HUES64 (cell line): ENCODE results near the gene KIAA1549.
"Not testable (repeated sequence)": the region's sequence is repeated elsewhere in the genome, so short reads cannot be mapped to it uniquely, and the experiment has no call there.

Experiments
- H3K27ac ChIP-seq: 2 replicates; pipeline ENCODE4 v1.7.0; 2013; ENCODE audit warnings: low read depth, low read length, inconsistent platforms
- H3K27me3 ChIP-seq: 2 replicates; pipeline ENCODE4 v1.6.1; 2013; ENCODE audit warnings: mild to moderate bottlenecking, low read length; ENCODE audit not compliant: insufficient read depth
- H3K36me3 ChIP-seq: 2 replicates; pipeline ENCODE4 v1.6.1; 2013; ENCODE audit warnings: mild to moderate bottlenecking, low read length; ENCODE audit not compliant: insufficient read depth
- H3K4me1 ChIP-seq: 2 replicates; pipeline ENCODE4 v1.6.1; 2013; ENCODE audit warnings: mild to moderate bottlenecking, low read length, moderate library complexity; ENCODE audit not compliant: insufficient read depth
- H3K4me3 ChIP-seq: 2 replicates; pipeline ENCODE4 v1.5.1; 2013; ENCODE audit warnings: mild to moderate bottlenecking, low read length, moderate library complexity
- H3K9ac ChIP-seq: 2 replicates; pipeline ENCODE4 v1.6.1; 2013; ENCODE audit warnings: mild to moderate bottlenecking, low read depth, low read length
- H3K9me3 ChIP-seq: 2 replicates; pipeline ENCODE4 v1.6.1; 2013; ENCODE audit warnings: low read depth, low read length; ENCODE audit not compliant: insufficient read depth
- WGBS: fragments of 150-250, 120-280 bp; methylation state at CpG from one replicate; pipeline ENCODE4 v1.1.7; 2013; ENCODE audit warnings: missing lambda C conversion rate; 5-methylcytosine and 5-hydroxymethylcytosine counted together

KIAA1549 gene

DNA sequence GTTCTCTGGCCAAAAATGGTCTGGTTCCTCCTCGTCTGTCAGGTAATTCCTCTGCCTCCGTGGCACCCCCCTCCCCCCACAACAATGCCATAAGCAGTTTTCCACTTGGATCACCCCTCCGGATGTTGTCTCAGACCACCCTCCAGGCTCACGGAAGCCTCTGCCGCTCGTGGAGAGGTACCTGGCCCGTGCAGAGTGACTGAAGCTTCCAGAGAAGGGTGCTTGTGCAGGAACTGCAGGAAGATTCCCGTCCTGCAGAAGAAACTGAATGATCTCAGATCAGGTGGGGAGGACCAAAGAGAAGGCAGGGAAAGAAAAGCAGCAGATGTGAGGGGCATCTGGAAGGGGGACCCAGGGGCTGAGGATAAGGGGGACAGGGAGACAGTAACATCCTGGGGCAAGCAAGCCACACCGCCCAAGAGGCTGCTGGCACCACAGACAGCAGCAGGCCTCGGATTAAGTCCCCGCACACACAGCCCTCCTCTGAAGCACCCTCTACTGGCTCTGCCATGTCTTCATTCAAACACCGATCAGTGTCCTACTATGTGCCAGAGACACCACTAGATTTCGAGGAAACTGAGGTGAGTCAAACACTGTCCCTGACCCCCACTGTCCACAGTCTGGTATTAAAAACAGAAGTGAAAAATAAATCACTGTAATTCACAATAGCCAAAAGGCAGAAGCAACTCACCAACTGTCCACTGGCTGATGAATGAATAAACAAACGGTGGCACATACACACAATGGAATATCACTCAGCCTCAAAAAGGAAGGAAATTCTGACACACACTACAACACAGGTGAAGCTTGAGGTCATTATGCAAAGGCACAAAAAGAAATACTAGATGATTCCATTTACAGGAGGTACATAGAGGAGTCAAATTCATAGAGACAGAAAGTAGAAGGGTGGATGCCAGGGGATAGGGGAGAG is 26.4 kb downstream of the KIAA1549 start:
- H3K4me3 ChIP-seq, result no peak overlapping the region
- no peak overlapping the region for H3K9ac ChIP-seq
- H3K9me3 ChIP-seq, result no peaks in the 10 kb centered on the region
- no peaks in the 10 kb centered on the region for H3K36me3 ChIP-seq
- H3K27ac ChIP-seq, result peak overlapping the region; percentile 35; the same call in 1 of the 2 replicates
- WGBS, result 72% methylated on average over 14 of the region's 14 CpGs
- no peaks in the 10 kb centered on the region for H3K27me3 ChIP-seq
- H3K4me1 ChIP-seq, result peaks cover 21% of the 10 kb centered on the region

DNA sequence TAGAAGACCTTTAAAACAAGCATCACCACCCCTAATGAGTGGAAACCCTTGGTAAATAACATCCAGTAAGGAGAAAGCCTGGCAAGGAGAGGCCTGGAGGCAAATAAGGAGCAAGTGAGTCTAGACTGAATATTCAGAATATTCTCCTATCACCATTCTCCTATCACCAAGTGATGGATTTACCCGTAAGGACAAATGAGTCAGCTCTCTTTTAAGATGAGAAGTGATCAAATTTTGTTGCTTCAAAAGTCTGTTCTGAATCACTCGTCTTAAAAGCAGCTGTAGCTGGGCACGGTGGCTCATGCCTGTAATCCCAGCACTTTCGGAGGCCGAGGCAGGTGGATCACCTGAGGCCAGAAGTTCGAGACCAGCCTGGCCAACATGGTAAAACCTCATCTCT is 28.4 kb downstream of the KIAA1549 start:
- no peaks in the 10 kb centered on the region for H3K9me3 ChIP-seq
- peaks cover 14% of the 10 kb centered on the region for H3K4me1 ChIP-seq
- no peak overlapping the region for H3K27ac ChIP-seq
- H3K9ac ChIP-seq, result no peak overlapping the region
- 93% methylated on average over 6 of the region's 6 CpGs for WGBS
- no peak overlapping the region for H3K4me3 ChIP-seq
- H3K27me3 ChIP-seq, result no peaks in the 10 kb centered on the region
- no peaks in the 10 kb centered on the region for H3K36me3 ChIP-seq

DNA sequence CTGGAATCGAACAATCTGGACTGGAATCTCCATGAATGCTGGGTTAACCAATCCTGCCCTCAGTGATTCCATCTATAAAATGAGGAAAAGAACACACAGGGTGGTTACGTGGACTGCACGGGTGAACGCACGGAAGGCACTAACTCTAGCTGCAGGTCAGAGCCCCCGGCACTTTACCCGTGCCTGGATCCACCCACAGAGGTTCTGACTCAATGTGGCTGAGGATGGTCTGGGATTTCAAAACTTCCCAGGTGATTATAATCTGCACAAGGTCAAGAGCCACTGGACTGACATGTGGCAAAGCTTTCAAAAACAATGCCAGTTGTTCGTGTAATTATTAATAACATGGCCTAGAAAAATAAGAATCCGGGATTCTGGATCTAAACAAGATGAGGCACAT is 29.2 kb downstream of the KIAA1549 start:
- Histone ChIP-seq H3K4me3 (no peak overlapping the region), H3K4me1 (peaks cover 14% of the 10 kb centered on the region), H3K36me3 (no peaks in the 10 kb centered on the region), H3K27me3 (no peaks in the 10 kb centered on the region), H3K9me3 (no peaks in the 10 kb centered on the region), H3K9ac (no peak overlapping the region), H3K27ac (no peak overlapping the region)
- WGBS, result 92% methylated on average over 9 of the region's 9 CpGs

DNA sequence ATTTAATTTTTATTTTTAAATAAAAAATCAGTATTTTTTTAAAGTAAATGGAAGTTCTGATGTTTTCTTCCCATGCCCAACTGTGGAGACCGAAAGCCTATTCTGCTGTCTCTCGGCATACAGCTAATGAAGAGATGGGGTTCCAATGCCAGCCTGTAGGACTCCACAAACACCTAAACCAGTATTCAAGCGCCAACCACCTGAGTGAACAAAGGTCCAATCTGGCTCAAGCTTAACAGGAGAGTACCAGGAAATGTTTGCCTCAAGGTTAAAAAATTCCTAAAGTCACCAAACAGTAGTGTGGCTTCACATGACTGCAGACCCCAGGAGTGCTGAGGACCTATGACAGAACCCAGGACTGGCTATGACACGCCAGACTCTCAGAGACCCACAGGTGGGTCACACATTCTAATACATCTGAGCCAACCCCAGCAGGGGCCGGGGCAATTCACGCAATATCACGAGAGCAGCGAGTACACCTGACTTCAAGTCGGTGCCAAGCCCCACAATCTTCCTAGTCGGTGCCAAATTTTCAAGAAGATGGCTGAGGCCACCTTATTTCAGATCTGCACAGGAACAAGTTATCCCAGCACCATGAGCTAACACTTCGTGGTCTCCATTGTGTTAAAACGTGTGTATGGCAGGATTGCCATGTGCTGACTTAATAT is 31.6 kb downstream of the KIAA1549 start:
- Histone ChIP-seq H3K27ac (no peak overlapping the region), H3K9me3 (no peaks in the 10 kb centered on the region), H3K27me3 (no peaks in the 10 kb centered on the region), H3K36me3 (no peaks in the 10 kb centered on the region), H3K4me3 (no peak overlapping the region), H3K9ac (no peak overlapping the region), H3K4me1 (peaks cover 18% of the 10 kb centered on the region)
- 93% methylated on average over 12 of the region's 12 CpGs for WGBS

DNA sequence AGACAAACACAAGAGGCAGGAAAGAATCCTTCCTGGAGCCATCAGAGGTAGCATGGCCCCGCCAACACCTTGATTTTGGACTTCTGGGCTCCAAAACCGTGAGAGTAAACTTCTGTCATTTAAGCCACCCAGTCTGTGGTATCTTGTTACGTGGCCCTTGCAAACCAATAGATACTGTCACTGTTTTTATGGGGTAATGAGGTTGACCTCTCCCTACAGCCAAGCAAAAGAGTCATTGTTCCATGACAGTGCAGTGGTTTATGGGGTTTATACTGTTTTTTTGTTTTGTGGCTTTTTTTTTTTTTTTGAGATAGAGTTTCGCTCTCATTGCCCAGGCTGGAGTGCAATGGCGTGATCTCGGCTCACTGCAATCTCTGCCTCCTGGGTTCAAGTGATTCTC is 32.8 kb downstream of the KIAA1549 start:
- no peaks in the 10 kb centered on the region for H3K27me3 ChIP-seq
- no peaks in the 10 kb centered on the region for H3K36me3 ChIP-seq
- H3K9ac ChIP-seq, result no peak overlapping the region
- WGBS, result 95% methylated on average over 6 of the region's 6 CpGs
- H3K4me3 ChIP-seq, result no peak overlapping the region
- H3K4me1 ChIP-seq, result peaks cover 16% of the 10 kb centered on the region
- H3K9me3 ChIP-seq, result no peaks in the 10 kb centered on the region
- no peak overlapping the region for H3K27ac ChIP-seq

DNA sequence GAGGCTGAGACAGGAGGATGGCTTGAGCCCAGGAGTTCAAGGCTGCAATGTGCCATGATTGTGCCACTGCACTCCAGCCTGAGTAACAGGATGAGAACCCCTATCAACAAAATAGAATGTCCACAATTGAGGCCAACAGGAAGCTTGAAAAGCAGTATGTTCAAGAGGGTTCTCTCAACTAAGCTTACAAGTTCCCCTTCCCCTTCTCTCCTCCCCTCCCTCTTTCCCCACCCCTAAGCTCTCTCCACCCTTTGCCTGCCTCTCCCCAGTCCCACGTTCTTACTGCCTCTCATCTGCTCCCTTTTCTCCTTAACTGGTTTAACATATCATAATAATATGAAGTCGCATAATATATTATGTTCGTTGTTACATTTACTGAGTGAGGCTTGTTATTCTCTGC is 35.4 kb downstream of the KIAA1549 start:
- H3K9ac ChIP-seq, result no peak overlapping the region
- no peak overlapping the region for H3K4me3 ChIP-seq
- H3K36me3 ChIP-seq, result no peaks in the 10 kb centered on the region
- no peak overlapping the region for H3K27ac ChIP-seq
- WGBS, result 57% methylated on average over 2 of the region's 3 CpGs
- H3K27me3 ChIP-seq, result no peaks in the 10 kb centered on the region
- no peaks in the 10 kb centered on the region for H3K9me3 ChIP-seq
- H3K4me1 ChIP-seq, result peaks cover 10% of the 10 kb centered on the region; the same call in 1 of the 2 replicates

DNA sequence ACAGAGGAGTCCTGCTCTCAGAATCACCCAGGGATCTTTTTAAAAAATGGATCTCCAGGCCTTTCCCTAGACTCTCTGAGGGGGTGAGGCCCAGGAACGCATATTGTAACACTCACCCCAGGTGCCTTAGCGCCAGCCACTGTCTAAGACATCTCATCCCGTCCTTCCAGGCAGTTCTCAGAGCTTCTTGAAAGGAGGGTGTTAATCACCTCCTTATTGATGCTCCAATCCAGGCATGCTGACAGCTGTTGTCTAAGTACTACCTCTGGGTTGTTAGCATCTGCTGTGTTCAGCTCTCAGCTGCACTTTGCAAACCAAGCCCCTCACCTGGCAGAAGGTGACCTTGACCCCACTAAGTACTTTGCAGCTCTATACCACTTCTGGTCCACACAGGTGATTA is 36.0 kb downstream of the KIAA1549 start:
- Histone ChIP-seq H3K9me3 (no peaks in the 10 kb centered on the region), H3K4me3 (no peak overlapping the region), H3K27me3 (no peaks in the 10 kb centered on the region), H3K27ac (no peak overlapping the region), H3K4me1 (peaks cover 10% of the 10 kb centered on the region; the same call in 1 of the 2 replicates), H3K36me3 (no peaks in the 10 kb centered on the region), H3K9ac (no peak overlapping the region)
- 46% methylated on average over 3 of the region's 3 CpGs for WGBS

DNA sequence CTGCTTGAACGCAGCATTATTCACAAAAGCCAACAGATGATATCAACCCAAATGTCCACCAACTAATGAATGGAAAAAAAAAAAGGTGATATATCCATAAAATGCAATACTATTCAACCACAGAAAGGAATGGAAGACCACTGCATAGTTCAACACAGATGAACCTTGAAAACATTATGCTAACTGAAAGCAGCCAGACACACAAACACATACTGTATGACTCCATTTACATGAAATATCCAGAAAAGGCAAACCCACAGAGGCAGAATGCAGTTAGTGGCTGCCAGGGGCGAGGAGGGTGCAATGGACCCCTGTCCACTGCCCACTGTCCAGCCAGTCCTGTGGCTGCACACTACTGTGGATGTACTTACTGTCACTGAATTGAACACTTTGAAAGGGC is 36.6 kb downstream of the KIAA1549 start:
- WGBS, result 90% methylated on average over 2 of the region's 2 CpGs
- H3K9ac ChIP-seq, result no peak overlapping the region
- H3K9me3 ChIP-seq, result no peaks in the 10 kb centered on the region
- H3K4me3 ChIP-seq, result no peak overlapping the region
- no peaks in the 10 kb centered on the region for H3K36me3 ChIP-seq
- H3K27ac ChIP-seq, result no peak overlapping the region
- H3K27me3 ChIP-seq, result no peaks in the 10 kb centered on the region
- peaks cover 10% of the 10 kb centered on the region; the same call in 1 of the 2 replicates for H3K4me1 ChIP-seq

DNA sequence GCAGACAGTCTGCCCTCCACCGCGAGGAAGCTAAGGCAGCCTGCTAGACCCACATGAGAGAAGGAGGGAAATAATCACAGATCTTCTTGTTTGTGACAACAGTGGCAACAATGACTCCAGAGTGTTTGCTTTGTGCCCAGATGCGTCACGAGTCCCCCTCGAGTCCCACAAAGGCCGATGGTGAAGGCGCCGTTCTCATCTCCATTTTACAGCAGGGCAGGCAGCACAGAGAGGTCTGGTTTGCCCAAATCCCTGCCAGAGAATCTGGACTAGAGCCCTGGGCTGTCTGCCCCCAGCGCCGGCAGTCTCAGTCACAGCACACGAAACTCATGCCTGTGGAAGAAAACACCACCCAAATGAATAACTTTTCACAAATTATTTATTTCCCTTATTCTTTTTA is 38.1 kb downstream of the KIAA1549 start:
- 90% methylated on average over 11 of the region's 11 CpGs for WGBS

DNA sequence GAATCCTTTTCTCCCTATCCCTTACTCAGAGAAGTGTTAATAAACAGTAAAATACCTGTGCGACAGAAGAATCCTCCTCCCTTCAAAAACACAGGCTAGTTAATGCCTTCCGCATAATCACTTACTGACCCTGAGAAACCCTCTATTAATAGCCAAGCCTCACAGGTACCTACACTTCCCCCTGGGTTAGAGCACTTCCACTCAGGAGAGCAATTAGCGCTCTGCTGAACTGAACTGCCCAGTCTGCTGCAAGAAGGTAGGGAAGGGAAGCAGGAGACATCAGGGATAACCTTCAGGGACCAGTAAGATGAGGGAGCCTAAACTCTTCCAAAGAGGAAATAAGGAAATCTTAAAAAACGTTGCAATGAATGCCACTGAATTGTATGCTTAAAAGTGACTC is 39.6 kb downstream of the KIAA1549 start:
- Histone ChIP-seq H3K9ac (no peak overlapping the region), H3K4me1 (peaks cover 10% of the 10 kb centered on the region; the same call in 1 of the 2 replicates), H3K27me3 (no peaks in the 10 kb centered on the region), H3K9me3 (no peaks in the 10 kb centered on the region), H3K27ac (no peak overlapping the region), H3K36me3 (no peaks in the 10 kb centered on the region), H3K4me3 (no peak overlapping the region)
- WGBS, result 81% methylated on average over 4 of the region's 4 CpGs

More for the DNA sequence above, 38.1 kb downstream of the KIAA1549 start:
- no peak overlapping the region for H3K9ac ChIP-seq
- no peak overlapping the region for H3K27ac ChIP-seq
- H3K27me3 ChIP-seq, result no peaks in the 10 kb centered on the region
- H3K36me3 ChIP-seq, result no peaks in the 10 kb centered on the region
- H3K4me3 ChIP-seq, result no peak overlapping the region
- H3K4me1 ChIP-seq, result peaks cover 10% of the 10 kb centered on the region; the same call in 1 of the 2 replicates
- no peaks in the 10 kb centered on the region for H3K9me3 ChIP-seq

DNA sequence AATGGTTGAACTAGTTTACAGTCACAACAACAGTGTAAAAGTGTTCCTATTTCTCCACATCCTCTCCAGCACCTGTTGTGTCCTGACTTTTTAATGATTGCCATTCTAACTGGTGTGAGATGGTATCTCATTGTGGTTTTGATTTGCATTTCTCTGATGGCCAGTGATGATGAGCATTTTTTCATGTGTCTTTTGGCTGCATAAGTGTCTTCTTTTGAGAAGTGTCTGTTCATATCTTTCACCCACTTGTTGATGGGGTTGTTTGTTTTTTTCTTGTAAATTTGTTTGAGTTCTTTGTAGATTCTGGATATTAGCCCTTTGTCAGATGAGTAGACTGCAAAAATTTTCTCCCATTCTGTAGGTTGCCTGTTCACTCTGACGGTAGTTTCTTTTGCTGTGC is 40.6 kb downstream of the KIAA1549 start:
- not testable (repeated sequence) for H3K9me3 ChIP-seq, H3K27ac ChIP-seq, H3K4me3 ChIP-seq, H3K36me3 ChIP-seq, H3K27me3 ChIP-seq, H3K9ac ChIP-seq
- peaks cover 10% of the 10 kb centered on the region; the same call in 1 of the 2 replicates for H3K4me1 ChIP-seq
- no CpG with 5 or more reads among the region's 1 CpG for WGBS
